Dendritic cell treated with granulocyte-macrophage colony-stimulating factor and Interleukin-4, amounts not matched to agents 40 ng/mL and 50 ng/mL, for 4 days (primary cell): Measurements from ENCODE around the gene SGCG.
"Not testable (repeated sequence)": the region's sequence is repeated elsewhere in the genome, so short reads cannot be mapped to it uniquely, and the experiment has no call there.

Experiments
- H3K27ac Mint-ChIP-seq: one replicate; pipeline ENCODE4 v1.8.0; 2022; ENCODE audit warnings: mild to moderate bottlenecking, mixed read lengths
- H3K27me3 Mint-ChIP-seq: one replicate; pipeline ENCODE4 v1.8.0; 2022; ENCODE audit warnings: mild to moderate bottlenecking, mixed read lengths
- H3K36me3 Mint-ChIP-seq: one replicate; pipeline ENCODE4 v1.8.0; 2022; ENCODE audit warnings: low read depth, mixed read lengths
- H3K4me1 Mint-ChIP-seq: one replicate; pipeline ENCODE4 v1.8.0; 2022; ENCODE audit warnings: low read depth, mixed read lengths
- H3K4me3 Mint-ChIP-seq: one replicate; pipeline ENCODE4 v1.8.0; 2022; ENCODE audit warnings: mild to moderate bottlenecking, moderate library complexity, mixed read lengths
- H3K9me3 Mint-ChIP-seq: one replicate; pipeline ENCODE4 v1.8.0; 2022; ENCODE audit warnings: mixed read lengths
- intact Hi-C: fragments of 100-400 bp; cut with micrococcal nuclease; formaldehyde crosslinking; loops from one replicate; pipeline ENCODE4 v1.15.0; 2022

Gene SGCG

DNA sequence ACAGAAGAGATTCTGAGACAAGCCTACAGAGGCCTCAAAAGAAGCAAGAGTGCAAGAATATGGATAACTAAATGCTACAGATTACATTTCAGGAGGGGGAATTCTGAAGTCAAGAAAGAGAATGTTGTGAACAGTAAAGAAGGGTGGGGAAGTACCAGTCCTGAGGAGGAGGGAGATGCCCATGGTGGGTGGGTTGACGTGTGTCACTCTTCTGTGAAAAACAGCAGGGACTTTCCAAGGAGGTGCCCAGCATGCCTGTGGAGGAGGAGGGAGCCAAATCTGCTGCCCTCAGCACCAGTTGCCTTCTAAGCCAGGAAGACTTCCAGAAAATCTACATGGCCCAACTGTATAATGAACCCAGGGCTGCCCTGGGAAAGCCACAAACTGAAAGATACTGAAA is 87.7 kb downstream of the SGCG start:
- no peaks in the 10 kb centered on the region for H3K27me3 Mint-ChIP-seq
- intact Hi-C loops, result no loop called here
- H3K36me3 Mint-ChIP-seq, result no peaks in the 10 kb centered on the region
- H3K4me1 Mint-ChIP-seq, result no peaks in the 10 kb centered on the region
- H3K27ac Mint-ChIP-seq, result no peak overlapping the region
- H3K4me3 Mint-ChIP-seq, result no peak overlapping the region
- no peaks in the 10 kb centered on the region for H3K9me3 Mint-ChIP-seq

DNA sequence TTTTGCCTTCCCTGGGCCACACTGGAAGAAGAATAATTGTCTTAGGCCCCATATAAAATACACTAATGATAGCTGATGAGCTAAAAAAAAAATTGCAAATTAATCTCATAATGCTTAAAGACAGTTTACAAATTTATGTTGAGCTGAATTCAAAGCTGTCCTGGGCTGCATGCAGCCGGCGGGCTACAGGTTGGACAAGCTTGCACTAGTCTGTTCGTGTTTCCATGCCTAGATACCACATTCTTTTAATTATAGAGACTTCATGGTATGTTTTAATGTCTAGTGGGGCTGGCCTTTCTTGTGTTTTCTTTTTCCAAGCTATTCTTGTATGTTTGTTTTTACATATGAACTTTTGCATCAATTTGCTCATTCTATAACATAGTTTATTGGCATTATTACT is 90.6 kb downstream of the SGCG start:
- Mint-ChIP-seq H3K9me3 (no peaks in the 10 kb centered on the region), H3K4me3 (no peak overlapping the region), H3K27me3 (no peaks in the 10 kb centered on the region), H3K4me1 (no peaks in the 10 kb centered on the region), H3K36me3 (no peaks in the 10 kb centered on the region), H3K27ac (no peak overlapping the region)
- intact Hi-C loops, result no loop called here

DNA sequence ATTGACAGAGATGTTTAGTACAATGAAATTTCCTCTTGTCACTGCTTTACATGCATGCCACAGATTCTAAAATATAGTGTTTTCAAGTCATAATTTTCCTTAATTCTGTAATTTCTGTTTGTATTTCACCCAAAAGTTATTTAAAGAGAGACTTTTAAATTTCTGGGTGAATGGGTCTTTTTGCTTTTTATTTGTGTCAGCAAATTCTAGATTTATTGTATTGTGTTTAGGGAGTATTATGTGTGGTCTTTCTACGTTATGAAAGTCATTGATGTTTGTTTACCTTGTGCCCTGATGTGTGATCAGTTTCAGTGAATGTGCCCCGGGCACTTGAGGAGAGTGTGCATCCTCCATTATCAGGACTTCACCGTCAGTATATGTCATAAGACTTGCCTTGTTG is 92.7 kb downstream of the SGCG start:
- Mint-ChIP-seq H3K36me3 (no peaks in the 10 kb centered on the region), H3K9me3 (no peaks in the 10 kb centered on the region), H3K4me1 (no peaks in the 10 kb centered on the region), H3K27me3 (no peaks in the 10 kb centered on the region), H3K4me3 (no peak overlapping the region), H3K27ac (no peak overlapping the region)
- intact Hi-C loops, result no loop called here

DNA sequence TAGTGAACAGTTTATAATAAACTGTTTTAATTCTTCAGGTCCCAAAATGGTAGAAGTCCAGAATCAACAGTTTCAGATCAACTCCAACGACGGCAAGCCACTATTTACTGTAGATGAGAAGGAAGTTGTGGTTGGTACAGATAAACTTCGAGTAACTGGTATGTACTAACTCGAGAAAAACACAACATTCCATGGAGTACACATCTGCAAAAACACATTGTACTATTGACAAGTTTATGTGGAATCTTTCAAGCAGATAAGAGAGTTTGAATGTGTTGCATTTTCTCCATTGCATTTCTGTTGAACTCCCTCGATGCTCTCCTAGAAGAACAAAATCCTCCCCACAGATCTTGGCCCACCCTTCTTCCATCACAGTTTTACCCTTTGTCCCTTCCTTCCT is 98.5 kb downstream of the SGCG start:
- intact Hi-C loops, result no loop called here
- Mint-ChIP-seq H3K36me3 (no peaks in the 10 kb centered on the region), H3K4me1 (no peaks in the 10 kb centered on the region), H3K9me3 (peaks cover 29% of the 10 kb centered on the region), H3K4me3 (no peak overlapping the region), H3K27ac (no peak overlapping the region), H3K27me3 (no peaks in the 10 kb centered on the region)

DNA sequence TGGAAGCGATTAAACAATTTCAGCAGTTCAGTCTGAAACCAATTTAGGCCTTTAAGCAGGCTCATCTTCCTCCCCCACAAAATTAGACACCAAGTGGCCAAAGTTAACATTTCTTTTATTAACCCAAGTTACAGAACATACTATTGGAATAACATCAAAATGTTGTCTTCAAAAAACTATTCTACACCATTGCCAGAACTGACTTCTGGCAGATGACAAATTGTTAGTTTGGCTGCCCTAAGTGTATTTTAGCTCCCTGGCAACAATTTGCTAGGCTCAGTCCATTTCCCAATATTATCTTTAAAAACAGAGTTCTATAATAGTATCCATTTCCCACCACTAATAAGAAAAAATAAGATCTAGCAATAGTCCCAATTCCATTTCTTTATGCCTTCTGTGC is 107.8 kb downstream of the SGCG start:
- intact Hi-C loops, result no loop called here
- Mint-ChIP-seq H3K36me3 (no peaks in the 10 kb centered on the region), H3K27me3 (no peaks in the 10 kb centered on the region), H3K27ac (no peak overlapping the region), H3K4me1 (no peaks in the 10 kb centered on the region), H3K9me3 (peaks cover 10% of the 10 kb centered on the region), H3K4me3 (no peak overlapping the region)

DNA sequence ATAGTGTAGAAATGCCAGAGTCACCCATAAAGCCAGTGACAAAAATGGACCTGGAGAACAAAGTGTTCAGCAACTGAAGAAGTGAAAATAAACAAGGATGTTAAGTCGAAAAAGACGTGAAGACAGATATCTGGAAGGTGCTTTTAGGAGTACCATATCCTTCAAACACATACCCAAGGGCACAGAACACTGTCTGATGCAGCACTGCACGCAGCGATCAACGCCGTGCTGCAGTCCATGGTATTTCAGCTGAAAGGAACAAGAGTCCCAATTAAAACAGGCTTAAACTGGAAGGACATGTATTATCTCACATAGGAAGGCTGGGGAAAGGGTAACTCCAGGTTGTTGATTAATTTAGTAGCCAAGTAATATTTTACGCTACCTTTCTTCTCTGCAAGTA is 108.2 kb downstream of the SGCG start:
- no peak overlapping the region for H3K27ac Mint-ChIP-seq
- intact Hi-C loops, result no loop called here
- H3K36me3 Mint-ChIP-seq, result no peaks in the 10 kb centered on the region
- H3K27me3 Mint-ChIP-seq, result no peaks in the 10 kb centered on the region
- no peak overlapping the region for H3K4me3 Mint-ChIP-seq
- peaks cover 9% of the 10 kb centered on the region for H3K9me3 Mint-ChIP-seq
- no peaks in the 10 kb centered on the region for H3K4me1 Mint-ChIP-seq

DNA sequence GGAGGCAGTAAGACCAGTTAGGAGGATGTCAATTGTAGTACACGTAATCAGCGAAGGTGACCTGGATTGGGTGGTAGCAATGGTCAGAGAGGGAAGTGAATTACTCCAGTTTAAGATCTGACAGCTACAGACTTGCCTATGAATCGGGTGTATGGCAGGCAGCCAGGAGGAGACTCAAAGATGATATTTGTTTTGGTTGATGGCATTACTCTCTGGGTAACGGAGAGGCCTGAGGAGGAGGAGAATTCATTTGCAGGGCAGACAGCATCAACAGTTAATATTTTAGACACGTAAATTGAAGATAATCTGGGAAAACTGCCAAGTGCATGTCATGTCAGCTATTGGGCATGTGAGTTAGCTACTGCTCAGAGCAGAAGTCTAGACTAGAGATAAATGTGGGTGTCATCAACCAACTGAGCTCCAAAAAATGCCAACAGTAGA is 109.2 kb downstream of the SGCG start:
- intact Hi-C loops, result no loop called here
- H3K4me1 Mint-ChIP-seq, result no peaks in the 10 kb centered on the region
- H3K4me3 Mint-ChIP-seq, result no peak overlapping the region
- peaks cover 1% of the 10 kb centered on the region for H3K9me3 Mint-ChIP-seq
- H3K36me3 Mint-ChIP-seq, result no peaks in the 10 kb centered on the region
- no peaks in the 10 kb centered on the region for H3K27me3 Mint-ChIP-seq
- H3K27ac Mint-ChIP-seq, result no peak overlapping the region

DNA sequence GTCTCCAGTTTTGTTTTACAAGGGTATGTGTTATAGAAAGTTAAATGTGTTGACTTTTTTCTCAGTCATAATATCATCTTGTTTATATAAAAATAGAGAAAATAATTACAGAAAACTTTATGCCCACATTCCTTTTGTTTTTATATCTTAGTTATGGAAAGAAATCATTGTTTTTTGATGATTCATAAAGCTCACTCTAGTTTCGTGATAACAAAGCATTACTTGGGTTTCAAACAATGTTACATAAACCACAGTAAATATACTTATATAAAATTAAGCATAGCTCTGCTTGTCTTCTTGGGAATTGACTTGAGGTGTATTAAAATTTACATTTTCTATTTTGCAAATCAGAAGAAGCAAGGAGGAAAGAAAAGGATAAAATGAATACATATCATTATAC is 111.8 kb downstream of the SGCG start:
- no peaks in the 10 kb centered on the region for H3K27me3 Mint-ChIP-seq
- intact Hi-C loops, result no loop called here
- no peaks in the 10 kb centered on the region for H3K9me3 Mint-ChIP-seq
- H3K27ac Mint-ChIP-seq, result no peak overlapping the region
- no peaks in the 10 kb centered on the region for H3K4me1 Mint-ChIP-seq
- H3K36me3 Mint-ChIP-seq, result no peaks in the 10 kb centered on the region
- H3K4me3 Mint-ChIP-seq, result no peak overlapping the region

DNA sequence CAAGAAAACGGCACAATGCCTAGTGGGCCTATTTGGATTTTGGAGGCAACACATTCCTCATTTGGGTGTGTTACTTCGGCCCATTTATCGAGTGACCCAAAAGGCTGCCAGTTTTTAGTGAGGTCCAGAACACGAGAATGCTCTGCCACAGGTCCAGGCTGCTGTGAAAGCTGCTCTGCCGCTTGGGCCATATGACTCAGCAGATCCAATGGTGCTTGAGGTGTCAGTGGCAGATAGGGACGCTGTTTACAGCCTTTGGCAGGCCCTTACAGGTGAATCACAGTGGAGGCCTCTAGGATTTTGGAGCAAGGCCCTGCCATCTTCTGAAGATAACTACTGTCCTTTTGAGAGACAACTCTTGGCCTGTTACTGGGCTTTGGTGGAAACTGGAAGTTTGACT is 134.1 kb downstream of the SGCG start:
- intact Hi-C loops, H3K27ac Mint-ChIP-seq, H3K9me3 Mint-ChIP-seq, H3K27me3 Mint-ChIP-seq, H3K4me3 Mint-ChIP-seq, H3K36me3 Mint-ChIP-seq: not testable (repeated sequence)
- H3K4me1 Mint-ChIP-seq, result peaks cover 11% of the 10 kb centered on the region

DNA sequence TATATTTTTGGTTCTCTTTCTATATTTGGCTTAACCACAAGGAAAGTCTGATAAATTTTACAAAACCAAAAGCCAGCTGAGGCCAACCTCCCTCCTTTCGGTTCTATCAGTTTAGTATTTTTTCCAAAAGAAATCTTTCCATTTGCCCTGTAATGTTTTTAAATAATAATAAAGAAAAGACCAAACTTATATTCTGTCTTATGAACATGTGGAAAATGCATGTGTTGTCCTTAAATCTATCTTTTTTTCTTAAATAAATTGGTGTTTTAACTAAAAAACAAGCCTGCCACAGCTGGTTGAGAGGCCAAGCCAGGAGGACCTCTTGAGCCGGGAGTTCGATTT is 139.1 kb downstream of the SGCG start:
- Mint-ChIP-seq H3K4me3 (no peak overlapping the region), H3K9me3 (no peaks in the 10 kb centered on the region), H3K27me3 (no peaks in the 10 kb centered on the region), H3K27ac (no peak overlapping the region), H3K4me1 (peaks cover 11% of the 10 kb centered on the region), H3K36me3 (no peaks in the 10 kb centered on the region)
- intact Hi-C loops, result no loop called here

DNA sequence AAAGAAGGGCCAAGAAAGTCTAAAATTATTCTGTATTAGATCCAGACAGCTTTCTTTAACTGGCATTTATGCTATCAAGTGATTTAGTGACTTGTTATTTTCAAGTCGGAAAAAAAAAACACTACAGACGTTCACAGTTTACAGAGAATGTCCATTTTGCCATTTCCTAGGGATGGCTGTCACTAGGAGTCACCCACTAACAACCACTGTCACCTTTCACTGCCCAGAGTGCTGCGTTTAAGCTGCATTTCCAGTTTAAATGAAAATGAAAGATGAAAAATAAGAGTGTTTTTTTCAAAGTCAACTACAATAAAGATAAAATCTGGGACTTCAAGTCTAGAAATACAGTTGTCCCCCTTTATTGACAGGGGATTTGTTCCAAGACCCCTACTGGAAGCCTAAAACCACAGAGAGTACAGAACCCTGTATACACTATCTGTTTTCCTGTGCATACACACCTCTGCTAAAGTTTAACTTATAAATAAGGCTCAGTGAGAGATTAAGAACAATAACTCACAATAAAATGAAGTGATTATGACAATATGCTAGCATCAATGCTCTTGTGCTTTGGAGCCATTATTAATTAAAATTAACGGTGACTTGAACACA is 140.3 kb downstream of the SGCG start:
- Mint-ChIP-seq H3K9me3 (no peaks in the 10 kb centered on the region), H3K27ac (no peak overlapping the region), H3K4me3 (no peak overlapping the region), H3K4me1 (peaks cover 11% of the 10 kb centered on the region), H3K27me3 (no peaks in the 10 kb centered on the region), H3K36me3 (no peaks in the 10 kb centered on the region)
- intact Hi-C loops, result no loop called here

DNA sequence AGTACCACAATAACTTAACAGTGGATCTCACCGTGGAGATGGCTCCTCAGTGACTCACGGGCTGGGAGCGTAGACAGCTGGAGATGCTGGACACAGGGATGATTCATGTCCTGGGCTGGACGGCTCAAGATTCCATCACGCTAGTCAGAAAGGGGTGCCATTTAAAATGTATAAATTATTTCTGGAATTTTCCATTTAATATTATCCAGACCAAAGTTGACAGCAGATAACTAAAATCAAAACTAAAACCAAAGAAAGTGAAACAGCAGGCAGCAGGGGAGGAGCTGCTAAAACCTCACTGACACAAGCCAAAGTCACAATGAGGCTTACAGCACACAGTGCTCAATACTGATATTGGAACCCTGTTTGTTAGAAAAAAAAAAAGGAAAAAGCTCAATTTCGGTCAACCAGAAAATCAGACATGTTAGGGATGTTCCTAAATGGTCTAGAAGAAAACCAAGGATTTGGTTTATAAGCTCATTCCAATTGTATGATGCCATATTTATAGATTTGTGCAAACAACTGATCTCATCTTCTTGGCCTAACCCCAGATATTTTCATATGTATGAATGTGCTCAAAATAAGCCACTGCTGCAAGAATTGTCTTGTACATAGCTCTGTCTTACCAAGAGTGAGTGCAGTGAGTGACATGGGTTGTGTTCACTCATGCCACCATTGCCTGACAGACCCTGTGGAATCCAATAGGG is 140.9 kb downstream of the SGCG start:
- Mint-ChIP-seq H3K27ac (no peak overlapping the region), H3K4me3 (no peak overlapping the region), H3K36me3 (no peaks in the 10 kb centered on the region), H3K4me1 (peaks cover 11% of the 10 kb centered on the region), H3K9me3 (no peaks in the 10 kb centered on the region), H3K27me3 (no peaks in the 10 kb centered on the region)
- intact Hi-C loops, result no loop called here

DNA sequence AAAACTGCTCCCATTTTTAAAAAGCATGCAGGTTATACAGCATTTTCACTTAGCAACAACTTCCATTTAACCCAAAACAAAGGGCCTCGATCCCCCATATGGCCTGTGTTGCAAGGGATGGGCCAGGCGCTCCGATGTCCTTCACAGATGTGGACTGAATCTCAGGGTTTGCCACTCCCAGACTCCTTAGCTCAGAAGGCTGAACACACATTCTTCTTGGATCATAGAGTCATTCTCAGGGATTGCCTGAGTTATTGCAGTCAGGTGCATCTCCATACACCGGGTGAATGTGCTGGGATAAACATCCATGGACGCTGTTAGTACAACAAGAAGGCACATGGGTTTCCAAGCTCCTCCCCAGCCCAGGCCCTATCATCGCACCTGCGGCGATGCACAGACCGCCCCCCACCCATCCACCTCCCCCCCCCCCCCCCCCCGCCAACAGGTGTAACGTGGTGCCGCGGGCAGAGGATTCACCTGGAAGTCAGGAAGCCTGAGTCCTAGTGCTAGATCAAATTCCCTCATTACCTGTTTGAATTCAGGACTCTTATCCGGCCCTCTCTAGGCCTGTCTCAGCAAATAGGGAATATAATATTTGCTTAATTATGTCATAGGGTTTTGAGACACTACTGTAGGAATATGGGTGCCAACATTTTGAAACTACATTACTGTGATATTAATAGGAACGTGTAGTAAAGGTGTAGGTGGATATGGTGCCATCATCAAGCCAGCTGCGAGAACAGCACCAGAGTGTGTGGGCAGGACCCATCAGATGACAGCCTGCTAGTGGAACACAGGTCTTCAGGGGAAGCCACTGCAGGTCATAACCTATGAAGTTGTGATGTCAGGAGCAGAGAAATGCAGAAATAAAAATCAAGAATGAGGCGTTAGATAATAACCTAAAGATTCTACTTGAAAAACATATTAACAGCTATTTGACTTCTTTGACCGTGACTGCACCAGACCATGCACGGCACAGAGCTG is 141.9 kb downstream of the SGCG start:
- Mint-ChIP-seq H3K27me3 (no peaks in the 10 kb centered on the region), H3K4me1 (peaks cover 11% of the 10 kb centered on the region), H3K4me3 (no peak overlapping the region), H3K36me3 (no peaks in the 10 kb centered on the region), H3K9me3 (no peaks in the 10 kb centered on the region), H3K27ac (no peak overlapping the region)
- intact Hi-C loops, result no loop called here

DNA sequence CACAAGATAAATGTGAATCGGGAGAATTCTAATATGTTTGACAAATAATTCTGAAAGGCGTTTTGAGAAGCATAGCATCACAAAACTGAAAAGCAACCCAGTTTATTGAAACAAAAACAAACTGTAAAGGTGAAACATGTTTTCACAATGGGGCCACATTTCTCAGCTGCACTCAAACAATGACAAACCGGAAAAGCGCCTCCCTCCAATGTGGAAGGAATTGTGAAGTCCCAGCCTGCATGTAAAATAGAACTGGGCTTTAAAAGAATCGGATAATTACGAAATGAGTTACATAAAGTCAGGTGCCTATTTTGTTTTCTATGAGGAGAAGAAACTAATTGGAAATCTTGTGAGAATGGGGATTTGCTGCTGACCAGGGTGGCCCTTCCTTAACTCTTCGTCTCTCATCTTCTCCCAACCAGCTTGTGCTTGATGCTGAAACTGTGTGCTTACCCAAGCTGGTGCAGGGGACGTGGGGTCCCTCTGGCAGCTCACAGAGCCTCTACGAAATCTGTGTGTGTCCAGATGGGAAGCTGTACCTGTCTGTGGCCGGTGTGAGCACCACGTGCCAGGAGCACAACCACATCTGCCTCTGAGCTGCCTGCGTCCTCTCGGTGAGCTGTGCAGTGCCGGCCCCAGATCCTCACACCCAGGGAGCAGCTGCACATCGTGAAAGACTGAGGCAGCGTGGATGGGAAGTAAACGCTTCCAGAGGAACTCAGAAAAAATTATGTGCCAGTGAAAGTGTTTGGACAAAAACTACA is 143.3 kb downstream of the SGCG start:
- Mint-ChIP-seq H3K9me3 (no peaks in the 10 kb centered on the region), H3K4me3 (no peak overlapping the region), H3K27ac (no peak overlapping the region), H3K4me1 (peaks cover 5% of the 10 kb centered on the region), H3K36me3 (no peaks in the 10 kb centered on the region), H3K27me3 (no peaks in the 10 kb centered on the region)
- intact Hi-C loops, result no loop called here
